Chondrocyte (in vitro differentiated cells): ENCODE data around the gene FAF1. TPM values are rescaled to one million over a fixed set of nuclear protein-coding genes. Genes with fewer than 3 reads are reported as not detected.
"Not testable (repeated sequence)": the region's sequence is repeated elsewhere in the genome, so short reads cannot be mapped to it uniquely, and the experiment has no call there.

Experiments
- DNase-seq: peaks from one replicate; pipeline ENCODE4 v3.0.0; 2021; ENCODE audit warnings: mixed read lengths, low spot score
- H3K27ac Mint-ChIP-seq: one replicate; pipeline ENCODE4 v1.8.0; 2021; ENCODE audit warnings: mild to moderate bottlenecking, moderate library complexity, mixed read lengths; ENCODE audit not compliant: unreplicated experiment
- H3K27me3 Mint-ChIP-seq: 2 replicates; pipeline ENCODE4 v1.8.0; 2021; ENCODE audit warnings: low read depth, mixed read lengths
- H3K36me3 Mint-ChIP-seq: 2 replicates; pipeline ENCODE4 v1.8.0; 2021; ENCODE audit warnings: low read depth, mixed read lengths
- H3K4me1 Mint-ChIP-seq: 2 replicates; pipeline ENCODE4 v1.8.0; 2021; ENCODE audit warnings: low read depth, mild to moderate bottlenecking, mixed read lengths
- H3K4me3 Mint-ChIP-seq: one replicate; pipeline ENCODE4 v1.8.0; 2021; ENCODE audit warnings: mild to moderate bottlenecking, moderate library complexity, mixed read lengths; ENCODE audit not compliant: unreplicated experiment
- H3K9me3 Mint-ChIP-seq: 2 replicates; pipeline ENCODE4 v1.8.0; 2021; ENCODE audit warnings: low read depth, mixed read lengths
- total RNA-seq: library from RNA; stranded (reverse); gene quantifications from 3 replicates; pipeline ENCODE4 v1.2.1, GENCODE V29; 2021
- TF ChIP-seq, protein P1 (sequence below): fragments of 200-600 bp; sonication (generic); IDR thresholded peaks from 2 replicates; pipeline ENCODE4 v1.5.0; 2021; ENCODE audit warnings: antibody characterized with exemption, mild to moderate bottlenecking, moderate library complexity

Gene FAF1
- total RNA-seq, 1 donor from 2014 or later, result 38.7 TPM

DNA sequence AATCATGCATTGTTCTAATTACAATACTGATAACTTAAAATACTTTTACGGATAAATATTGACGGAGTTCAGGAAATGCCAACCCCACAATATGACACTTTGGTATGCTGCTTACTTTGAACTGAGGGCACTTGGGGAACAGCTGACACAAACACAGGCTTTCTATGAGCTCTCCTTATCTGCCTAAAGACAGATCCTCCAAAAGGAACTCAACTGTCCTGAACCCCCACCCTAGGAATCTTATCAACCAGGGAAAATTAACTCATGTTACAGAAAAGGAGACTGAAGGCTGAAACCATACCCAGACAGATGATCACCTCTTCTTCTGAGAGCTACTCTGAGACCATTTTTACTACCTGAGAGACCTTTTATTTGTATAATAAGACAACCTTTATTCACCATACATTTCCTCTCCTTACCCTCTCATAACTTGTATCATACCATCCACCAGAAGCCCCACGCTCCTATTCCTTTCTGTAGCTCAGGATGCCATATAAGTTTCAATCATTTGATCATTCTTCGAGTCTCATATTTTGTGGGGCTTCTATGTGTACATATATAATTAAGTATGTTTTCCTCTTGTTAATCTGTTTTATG lies 239.5 kb downstream of the FAF1 start:
- Mint-ChIP-seq H3K27me3 (no peaks in the 10 kb centered on the region), H3K4me3 (no peak overlapping the region), H3K36me3 (peaks cover 4% of the 10 kb centered on the region), H3K27ac (no peak overlapping the region), H3K9me3 (peaks cover 4% of the 10 kb centered on the region), H3K4me1 (no peaks in the 10 kb centered on the region)
- TF ChIP-seq, protein P1, sequence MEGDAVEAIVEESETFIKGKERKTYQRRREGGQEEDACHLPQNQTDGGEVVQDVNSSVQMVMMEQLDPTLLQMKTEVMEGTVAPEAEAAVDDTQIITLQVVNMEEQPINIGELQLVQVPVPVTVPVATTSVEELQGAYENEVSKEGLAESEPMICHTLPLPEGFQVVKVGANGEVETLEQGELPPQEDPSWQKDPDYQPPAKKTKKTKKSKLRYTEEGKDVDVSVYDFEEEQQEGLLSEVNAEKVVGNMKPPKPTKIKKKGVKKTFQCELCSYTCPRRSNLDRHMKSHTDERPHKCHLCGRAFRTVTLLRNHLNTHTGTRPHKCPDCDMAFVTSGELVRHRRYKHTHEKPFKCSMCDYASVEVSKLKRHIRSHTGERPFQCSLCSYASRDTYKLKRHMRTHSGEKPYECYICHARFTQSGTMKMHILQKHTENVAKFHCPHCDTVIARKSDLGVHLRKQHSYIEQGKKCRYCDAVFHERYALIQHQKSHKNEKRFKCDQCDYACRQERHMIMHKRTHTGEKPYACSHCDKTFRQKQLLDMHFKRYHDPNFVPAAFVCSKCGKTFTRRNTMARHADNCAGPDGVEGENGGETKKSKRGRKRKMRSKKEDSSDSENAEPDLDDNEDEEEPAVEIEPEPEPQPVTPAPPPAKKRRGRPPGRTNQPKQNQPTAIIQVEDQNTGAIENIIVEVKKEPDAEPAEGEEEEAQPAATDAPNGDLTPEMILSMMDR, result no peak
- no peak for DNase-seq

- Mint-ChIP-seq H3K36me3 (peaks cover 4% of the 10 kb centered on the region), H3K4me1 (no peaks in the 10 kb centered on the region), H3K27ac (no peak overlapping the region), H3K9me3 (peaks cover 4% of the 10 kb centered on the region), H3K4me3 (no peak overlapping the region), H3K27me3 (no peaks in the 10 kb centered on the region)
- TF ChIP-seq, protein P1, result no peak
- no peak for DNase-seq
These were observed 240.9 kb downstream of the FAF1 start for GRCh38 chr1:50719126-50719525.

DNA sequence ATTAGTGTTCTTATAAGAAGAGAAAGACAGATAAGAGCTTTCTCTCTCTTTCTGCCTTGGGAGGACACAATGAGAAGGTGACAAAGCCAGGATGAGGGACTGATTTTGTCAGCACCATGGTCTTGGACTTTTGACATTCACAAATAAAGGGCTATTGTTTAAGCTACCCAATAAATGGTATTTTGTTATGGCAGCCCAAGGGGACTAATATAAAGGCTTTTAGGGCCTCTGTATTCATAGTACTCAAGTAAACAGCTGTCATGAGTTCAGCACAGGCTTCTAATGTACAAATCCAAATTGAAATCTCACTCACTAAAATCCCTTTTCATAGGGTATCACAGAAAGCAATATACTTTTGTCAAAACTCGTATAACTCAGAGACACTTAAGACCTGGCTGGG lies 242.7 kb downstream of the FAF1 start:
- Mint-ChIP-seq H3K9me3 (peaks cover 4% of the 10 kb centered on the region), H3K4me1 (no peaks in the 10 kb centered on the region), H3K27me3 (no peaks in the 10 kb centered on the region), H3K36me3 (peaks cover 2% of the 10 kb centered on the region), H3K4me3 (no peak overlapping the region), H3K27ac (no peak overlapping the region)
- DNase-seq, result no peak
- TF ChIP-seq, protein P1, result no peak

- not testable (repeated sequence) for H3K4me3 Mint-ChIP-seq, DNase-seq, H3K9me3 Mint-ChIP-seq, H3K27ac Mint-ChIP-seq, H3K4me1 Mint-ChIP-seq, H3K27me3 Mint-ChIP-seq, H3K36me3 Mint-ChIP-seq
These were observed 243.6 kb downstream of the FAF1 start for GRCh38 chr1:50716455-50716854.

DNA sequence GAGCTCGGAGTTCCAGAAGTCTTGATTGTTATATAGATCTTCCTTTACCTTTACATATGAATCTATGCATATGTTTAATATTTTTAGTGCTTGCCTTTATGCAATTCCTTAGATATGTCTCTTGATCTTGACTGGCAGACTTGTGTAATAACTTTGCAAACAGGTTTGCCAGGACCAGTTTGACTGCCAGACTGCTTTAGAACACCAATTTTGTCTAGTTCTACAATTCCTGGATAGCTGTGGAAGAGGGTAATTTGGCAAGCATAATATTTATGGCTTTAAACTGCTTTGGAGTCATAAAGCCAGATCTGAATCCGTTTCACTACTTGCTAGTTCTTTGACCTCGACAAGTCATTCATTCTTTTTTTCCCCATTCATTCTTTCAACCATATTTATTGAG lies 250.0 kb downstream of the FAF1 start:
- TF ChIP-seq, protein P1, result no peak
- Mint-ChIP-seq H3K27ac (no peak overlapping the region), H3K36me3 (no peaks in the 10 kb centered on the region), H3K4me3 (no peak overlapping the region), H3K9me3 (no peaks in the 10 kb centered on the region), H3K27me3 (no peaks in the 10 kb centered on the region), H3K4me1 (peaks cover 10% of the 10 kb centered on the region)
- no peak for DNase-seq

GRCh38 chr1:50707824-50708223 lies 252.2 kb downstream of the FAF1 start:
- no peak for DNase-seq
- no peaks in the 10 kb centered on the region for H3K27me3 Mint-ChIP-seq
- no peaks in the 10 kb centered on the region for H3K36me3 Mint-ChIP-seq
- no peak overlapping the region for H3K27ac Mint-ChIP-seq
- no peak overlapping the region for H3K4me3 Mint-ChIP-seq
- peaks cover 11% of the 10 kb centered on the region for H3K4me1 Mint-ChIP-seq
- no peaks in the 10 kb centered on the region for H3K9me3 Mint-ChIP-seq
- TF ChIP-seq, protein P1, result no peak
